ENCODE measurements around the gene NDUFAF5.

The NDUFAF5 gene

DNA sequence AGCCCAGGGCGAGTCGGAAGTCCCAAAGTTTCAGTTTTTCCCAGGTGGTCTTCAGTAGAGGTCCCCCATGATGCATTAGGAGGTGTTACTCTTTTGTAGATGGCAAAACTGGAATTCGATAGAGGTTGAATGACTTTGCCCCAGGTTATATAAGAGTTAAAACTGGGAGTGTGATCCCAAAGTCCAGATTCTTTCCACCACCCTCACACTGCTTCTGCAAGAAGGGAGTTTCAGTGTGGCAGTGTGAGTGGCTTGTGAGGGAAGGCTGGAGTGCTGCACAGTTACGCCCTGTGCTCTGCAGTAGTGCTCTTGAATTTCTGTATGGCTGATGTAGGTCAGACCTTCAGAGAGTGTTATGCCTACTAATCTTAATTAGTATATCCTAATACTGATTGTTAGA is 29.8 kb downstream of the NDUFAF5 start:
- TF ChIP-seq, protein P1, sequence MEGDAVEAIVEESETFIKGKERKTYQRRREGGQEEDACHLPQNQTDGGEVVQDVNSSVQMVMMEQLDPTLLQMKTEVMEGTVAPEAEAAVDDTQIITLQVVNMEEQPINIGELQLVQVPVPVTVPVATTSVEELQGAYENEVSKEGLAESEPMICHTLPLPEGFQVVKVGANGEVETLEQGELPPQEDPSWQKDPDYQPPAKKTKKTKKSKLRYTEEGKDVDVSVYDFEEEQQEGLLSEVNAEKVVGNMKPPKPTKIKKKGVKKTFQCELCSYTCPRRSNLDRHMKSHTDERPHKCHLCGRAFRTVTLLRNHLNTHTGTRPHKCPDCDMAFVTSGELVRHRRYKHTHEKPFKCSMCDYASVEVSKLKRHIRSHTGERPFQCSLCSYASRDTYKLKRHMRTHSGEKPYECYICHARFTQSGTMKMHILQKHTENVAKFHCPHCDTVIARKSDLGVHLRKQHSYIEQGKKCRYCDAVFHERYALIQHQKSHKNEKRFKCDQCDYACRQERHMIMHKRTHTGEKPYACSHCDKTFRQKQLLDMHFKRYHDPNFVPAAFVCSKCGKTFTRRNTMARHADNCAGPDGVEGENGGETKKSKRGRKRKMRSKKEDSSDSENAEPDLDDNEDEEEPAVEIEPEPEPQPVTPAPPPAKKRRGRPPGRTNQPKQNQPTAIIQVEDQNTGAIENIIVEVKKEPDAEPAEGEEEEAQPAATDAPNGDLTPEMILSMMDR (IDR thresholded peaks at IDR 0.05; ENCODE audit: extremely low read depth, insufficient read depth, missing control alignments), result no peak
- DNase-seq (ENCODE audit: low spot score), result no peak
- in situ Hi-C loops (cut with MboI; ENCODE audit: low pct_unique_long_range_greater_than_20kb, low sequenced_read_pairs, unreplicated experiment), result loop anchor here (25.0 kb wide), 1 partner anchor 248 kb away; no protein-coding TSS in a partner anchor

DNA sequence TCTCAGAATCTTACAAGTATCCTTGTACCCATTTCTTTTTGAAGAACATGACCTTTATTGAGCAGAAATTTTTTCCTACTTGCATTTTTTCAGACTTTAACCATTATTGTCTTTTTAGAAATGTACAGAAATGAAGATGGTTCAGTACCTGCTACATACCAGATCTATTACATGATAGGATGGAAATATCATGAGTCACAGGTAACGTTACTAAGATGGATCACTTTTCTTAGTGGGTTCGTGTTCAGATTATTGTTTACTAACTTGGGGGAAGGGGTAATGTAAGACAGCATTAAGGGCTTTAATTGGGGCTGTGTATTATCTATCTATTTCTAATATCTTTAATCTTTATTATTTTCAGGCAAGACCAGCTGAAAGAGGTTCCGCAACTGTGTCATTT is 31.9 kb downstream of the NDUFAF5 start:
- DNase-seq (ENCODE audit: low spot score), result no peak
- TF ChIP-seq, protein P1 (IDR thresholded peaks at IDR 0.05; ENCODE audit: extremely low read depth, insufficient read depth, missing control alignments), result no peak
- in situ Hi-C loops (cut with MboI; ENCODE audit: low pct_unique_long_range_greater_than_20kb, low sequenced_read_pairs, unreplicated experiment), result loop anchor here (25.0 kb wide), 1 partner anchor 246 kb away; no protein-coding TSS in a partner anchor

DNA sequence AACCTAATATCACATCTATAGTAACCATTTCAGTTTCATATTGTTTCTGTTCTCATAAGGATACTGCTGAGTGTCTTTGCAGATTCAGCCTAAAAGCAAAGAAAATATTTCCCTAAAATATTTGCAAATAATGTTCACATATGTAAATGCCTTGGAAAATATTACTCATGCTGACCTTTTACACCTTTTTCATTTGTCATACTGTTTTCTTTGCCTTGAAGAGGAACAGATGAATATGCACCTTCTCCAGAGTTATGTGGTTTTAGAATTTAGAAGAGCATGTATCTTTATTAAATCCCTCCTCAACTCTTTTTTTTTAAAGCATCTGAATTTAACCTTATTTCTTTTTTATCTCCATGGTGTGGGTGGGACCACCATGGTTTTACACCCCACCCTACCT is 32.5 kb downstream of the NDUFAF5 start:
- in situ Hi-C loops (cut with MboI; ENCODE audit: low pct_unique_long_range_greater_than_20kb, low sequenced_read_pairs, unreplicated experiment), result loop anchor here (25.0 kb wide), 1 partner anchor 245 kb away; no protein-coding TSS in a partner anchor
- TF ChIP-seq, protein P1 (IDR thresholded peaks at IDR 0.05; ENCODE audit: extremely low read depth, insufficient read depth, missing control alignments), result no peak
- DNase-seq (ENCODE audit: low spot score), result no peak

GRCh38 chr20:13819885-13820645 is 35.2 kb downstream of the NDUFAF5 start:
- TF ChIP-seq, protein P1 (IDR thresholded peaks at IDR 0.05; ENCODE audit: extremely low read depth, insufficient read depth, missing control alignments), result peak; percentile 47
- in situ Hi-C loops (cut with MboI; ENCODE audit: low pct_unique_long_range_greater_than_20kb, low sequenced_read_pairs, unreplicated experiment), result loop anchor here (25.0 kb wide), 1 partner anchor 242 kb away; no protein-coding TSS in a partner anchor

DNA sequence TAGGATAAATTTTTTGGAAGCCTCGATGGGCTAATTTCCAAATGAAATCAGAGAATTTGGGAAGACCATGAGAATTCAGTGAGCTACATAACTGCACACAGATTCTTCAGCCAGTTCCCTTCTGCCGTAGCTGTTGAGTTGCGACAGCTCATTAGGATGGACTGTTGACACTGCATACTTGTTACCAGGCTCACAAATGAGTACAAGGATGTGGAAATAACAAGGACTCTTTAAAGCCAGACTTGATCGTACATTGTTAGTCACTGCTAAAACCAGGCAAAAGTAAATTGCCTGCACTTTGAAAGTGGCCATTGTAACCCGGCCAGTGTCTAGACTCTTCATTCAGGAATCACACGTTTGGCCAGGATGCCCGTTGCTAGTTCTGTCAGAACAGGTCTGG is 37.0 kb downstream of the NDUFAF5 start:
- DNase-seq (ENCODE audit: low spot score), result no peak
- in situ Hi-C loops (cut with MboI; ENCODE audit: low pct_unique_long_range_greater_than_20kb, low sequenced_read_pairs, unreplicated experiment), result loop anchor here (25.0 kb wide), 1 partner anchor 240 kb away; no protein-coding TSS in a partner anchor
- TF ChIP-seq, protein P1 (IDR thresholded peaks at IDR 0.05; ENCODE audit: extremely low read depth, insufficient read depth, missing control alignments), result no peak

More at GRCh38 chr20:13819885-13820645, 35.2 kb downstream of the NDUFAF5 start:
- DNase-seq (ENCODE audit: low spot score), result peak; percentile 65

DNA sequence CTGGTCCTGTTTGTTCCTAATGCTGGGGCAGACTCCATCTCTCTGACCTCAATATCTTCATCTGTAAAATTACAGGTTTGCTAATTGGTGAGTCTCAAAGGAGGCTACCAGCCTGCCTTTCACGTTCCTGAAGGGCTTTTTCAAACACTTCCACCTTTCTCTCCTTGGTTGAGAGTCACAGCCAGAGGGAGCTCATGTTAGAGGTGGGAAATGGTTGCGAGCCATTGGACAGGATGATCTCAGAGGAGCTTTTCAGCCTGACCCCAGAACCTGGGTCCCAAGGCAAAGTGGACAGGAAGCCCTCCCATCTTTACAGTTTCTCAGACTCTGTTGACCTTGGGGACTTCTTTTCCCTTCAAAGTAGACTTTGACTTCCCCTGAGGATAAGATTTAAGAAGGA is 37.6 kb downstream of the NDUFAF5 start:
- in situ Hi-C loops (cut with MboI; ENCODE audit: low pct_unique_long_range_greater_than_20kb, low sequenced_read_pairs, unreplicated experiment), result loop anchor here (25.0 kb wide), 1 partner anchor 240 kb away; no protein-coding TSS in a partner anchor
- DNase-seq (ENCODE audit: low spot score), result no peak
- TF ChIP-seq, protein P1 (IDR thresholded peaks at IDR 0.05; ENCODE audit: extremely low read depth, insufficient read depth, missing control alignments), result no peak
